SK-N-SH treated with all-trans-retinoic acid at 6 μM for 48 hours (cell line): ENCODE measurements around the gene BCO2.

Experiments used
- ATAC-seq: fragments of 200-7000 bp; cut with Tn5 transposase; 3 replicates; pipeline ENCODE4 v1.9.1; 2020; ENCODE audit warnings: mild to moderate bottlenecking, moderate library complexity
- ARNTL ChIP-seq: fragments of 450-650 bp; formaldehyde crosslinking; IDR thresholded peaks from 2 replicates; pipeline ENCODE4 v1.5.0; 2020; ENCODE audit warnings: low read depth, mild to moderate bottlenecking, moderate library complexity, borderline replicate concordance
- BACH2 ChIP-seq: fragments of 250-450 bp; sonication (Bioruptor Pico); IDR thresholded peaks from 2 replicates; pipeline ENCODE4 v1.9.0; 2021; ENCODE audit warnings: mild to moderate bottlenecking, borderline replicate concordance
- CSDC2 ChIP-seq: fragments of 250-450 bp; sonication (Bioruptor Pico); IDR thresholded peaks from 2 replicates; pipeline ENCODE4 v1.5.0; 2020; ENCODE audit warnings: mild to moderate bottlenecking, moderate library complexity
- ESRRG ChIP-seq: fragments of 250-450 bp; sonication (Bioruptor Pico); IDR thresholded peaks from 2 replicates; pipeline ENCODE4 v1.6.1; 2021; ENCODE audit warnings: mild to moderate bottlenecking
- ISL1 ChIP-seq: fragments of 250-450 bp; sonication (Bioruptor Pico); IDR thresholded peaks from 2 replicates; pipeline ENCODE4 v2.1.2; 2022; ENCODE audit warnings: mild to moderate bottlenecking, moderate library complexity
- OSR1 ChIP-seq: fragments of 250-450 bp; sonication (Bioruptor Pico); IDR thresholded peaks from 2 replicates; pipeline ENCODE4 v1.8.0; 2022; ENCODE audit warnings: moderate library complexity, mild to moderate bottlenecking, inconsistent platforms
- PPARA ChIP-seq: fragments of 250-450 bp; sonication (Bioruptor Pico); IDR thresholded peaks from 2 replicates; pipeline ENCODE4 v1.5.0; 2020; ENCODE audit warnings: mild to moderate bottlenecking, borderline replicate concordance
- RARB ChIP-seq: fragments of 250-450 bp; sonication (Bioruptor Pico); IDR thresholded peaks from 2 replicates; pipeline ENCODE4 v1.8.0; 2021; ENCODE audit warnings: mild to moderate bottlenecking, moderate library complexity
- SNAI2 ChIP-seq: fragments of 250-450 bp; sonication (Bioruptor Pico); IDR thresholded peaks from 2 replicates; pipeline ENCODE4 v1.5.0; 2020; ENCODE audit warnings: mild to moderate bottlenecking, moderate library complexity
- TCF4 ChIP-seq: fragments of 250-450 bp; sonication (Bioruptor Pico); IDR thresholded peaks from 2 replicates; pipeline ENCODE4 v1.8.0; 2021; ENCODE audit warnings: mild to moderate bottlenecking, moderate library complexity, borderline replicate concordance
- TOX ChIP-seq: fragments of 250-450 bp; sonication (Bioruptor Pico); IDR thresholded peaks from 2 replicates; pipeline ENCODE4 v1.8.0; 2021; ENCODE audit warnings: mild to moderate bottlenecking, moderate library complexity, borderline replicate concordance
- ZC3H10 ChIP-seq: fragments of 250-450 bp; sonication (Bioruptor Pico); IDR thresholded peaks from 2 replicates; pipeline ENCODE4 v1.5.1; 2021; ENCODE audit warnings: mild to moderate bottlenecking, moderate library complexity
- ZFP3 ChIP-seq: fragments of 250-450 bp; sonication (Bioruptor Pico); IDR thresholded peaks from 2 replicates; pipeline ENCODE4 v1.5.0; 2020; ENCODE audit warnings: mild to moderate bottlenecking, moderate library complexity
- ZFP30 ChIP-seq: fragments of 450-650 bp; formaldehyde crosslinking; IDR thresholded peaks from 2 replicates; pipeline ENCODE4 v1.5.0; 2022; ENCODE audit warnings: mild to moderate bottlenecking, moderate library complexity
- ZNF565 ChIP-seq: fragments of 450-650 bp; formaldehyde crosslinking; conservative IDR thresholded peaks from 2 replicates; pipeline ENCODE4 v1.5.0; 2020; ENCODE audit warnings: low read depth, mild to moderate bottlenecking, moderate library complexity
- ZNF70 ChIP-seq: fragments of 450-650 bp; formaldehyde crosslinking; IDR thresholded peaks from 2 replicates; pipeline ENCODE4 v1.5.0; 2020; ENCODE audit warnings: mild to moderate bottlenecking, moderate library complexity
- ZNF8 ChIP-seq: fragments of 450-650 bp; formaldehyde crosslinking; IDR thresholded peaks from 2 replicates; pipeline ENCODE4 v1.5.0; 2020; ENCODE audit warnings: mild to moderate bottlenecking, moderate library complexity
- TF ChIP-seq, protein P1 (sequence below): fragments of 250-450 bp; sonication (Bioruptor Pico); IDR thresholded peaks from 2 replicates; pipeline ENCODE4 v1.5.1; 2020; ENCODE audit warnings: low read depth, mild to moderate bottlenecking, moderate library complexity
- TF ChIP-seq, protein P2 (sequence below): fragments of 250-450 bp; sonication (Bioruptor Pico); IDR thresholded peaks from 2 replicates; pipeline ENCODE4 v1.5.1; 2021; ENCODE audit warnings: mild to moderate bottlenecking, moderate library complexity
- TF ChIP-seq, protein P3 (sequence below): fragments of 250-450 bp; sonication (Bioruptor Pico); IDR thresholded peaks from 2 replicates; pipeline ENCODE4 v1.8.0; 2020; ENCODE audit warnings: mild to moderate bottlenecking, moderate library complexity, borderline replicate concordance
- TF ChIP-seq, protein P4 (sequence below): fragments of 250-450 bp; sonication (Bioruptor Pico); IDR thresholded peaks from 2 replicates; pipeline ENCODE4 v1.5.0; 2020; ENCODE audit warnings: mild to moderate bottlenecking, moderate library complexity

The BCO2 gene

DNA sequence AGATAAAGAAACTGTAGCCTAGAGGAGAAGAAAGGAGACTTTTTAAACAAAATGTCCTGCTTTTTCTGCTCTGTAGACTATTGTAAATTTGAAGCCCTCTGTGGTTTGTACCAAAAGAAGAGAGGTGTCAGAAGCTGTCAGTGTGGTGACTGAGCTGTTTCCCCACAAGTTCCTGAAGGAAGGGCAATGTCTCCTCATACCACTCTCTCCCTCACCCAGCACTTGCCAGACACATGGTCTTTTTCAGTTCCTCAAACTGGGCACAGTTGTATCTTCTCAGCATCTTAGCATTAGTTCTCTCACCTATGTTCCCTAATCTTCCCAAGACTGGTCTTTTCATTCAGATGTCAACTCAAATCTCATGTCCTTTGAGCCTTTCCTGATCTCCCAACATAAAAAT lies 4.3 kb downstream of the BCO2 start:
- no peak for TF ChIP-seq TOX
- TF ChIP-seq, protein P1, sequence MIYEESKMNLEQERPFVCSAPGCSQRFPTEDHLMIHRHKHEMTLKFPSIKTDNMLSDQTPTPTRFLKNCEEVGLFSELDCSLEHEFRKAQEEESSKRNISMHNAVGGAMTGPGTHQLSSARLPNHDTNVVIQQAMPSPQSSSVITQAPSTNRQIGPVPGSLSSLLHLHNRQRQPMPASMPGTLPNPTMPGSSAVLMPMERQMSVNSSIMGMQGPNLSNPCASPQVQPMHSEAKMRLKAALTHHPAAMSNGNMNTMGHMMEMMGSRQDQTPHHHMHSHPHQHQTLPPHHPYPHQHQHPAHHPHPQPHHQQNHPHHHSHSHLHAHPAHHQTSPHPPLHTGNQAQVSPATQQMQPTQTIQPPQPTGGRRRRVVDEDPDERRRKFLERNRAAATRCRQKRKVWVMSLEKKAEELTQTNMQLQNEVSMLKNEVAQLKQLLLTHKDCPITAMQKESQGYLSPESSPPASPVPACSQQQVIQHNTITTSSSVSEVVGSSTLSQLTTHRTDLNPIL (CRISPR knock-in tag) = no peak
- no peak for ATAC-seq

DNA sequence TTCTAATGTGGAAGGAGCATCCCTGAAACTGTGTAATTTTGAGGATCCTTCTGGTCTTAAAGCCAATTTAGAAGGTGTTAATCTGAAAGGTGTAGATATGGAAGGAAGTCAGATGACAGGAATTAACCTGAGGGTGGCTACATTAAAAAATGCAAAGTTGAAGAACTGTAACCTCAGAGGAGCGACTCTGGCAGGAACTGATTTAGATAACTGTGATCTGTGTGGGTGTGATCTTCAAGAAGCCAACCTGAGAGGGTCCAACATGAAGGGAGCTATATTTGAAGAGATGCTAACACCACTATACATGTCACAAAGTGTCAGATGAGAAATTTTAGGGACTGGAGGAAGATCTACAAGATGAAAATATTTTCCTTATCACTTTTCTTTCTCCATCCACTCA lies 7.6 kb downstream of the BCO2 start:
- TF ChIP-seq BACH2 (CRISPR knock-in tag) = no peak
- TF ChIP-seq, protein P1 (CRISPR knock-in tag) = no peak
- no peak for TF ChIP-seq ZFP3
- TF ChIP-seq CSDC2 (CRISPR knock-in tag) = no peak
- TF ChIP-seq, protein P2, sequence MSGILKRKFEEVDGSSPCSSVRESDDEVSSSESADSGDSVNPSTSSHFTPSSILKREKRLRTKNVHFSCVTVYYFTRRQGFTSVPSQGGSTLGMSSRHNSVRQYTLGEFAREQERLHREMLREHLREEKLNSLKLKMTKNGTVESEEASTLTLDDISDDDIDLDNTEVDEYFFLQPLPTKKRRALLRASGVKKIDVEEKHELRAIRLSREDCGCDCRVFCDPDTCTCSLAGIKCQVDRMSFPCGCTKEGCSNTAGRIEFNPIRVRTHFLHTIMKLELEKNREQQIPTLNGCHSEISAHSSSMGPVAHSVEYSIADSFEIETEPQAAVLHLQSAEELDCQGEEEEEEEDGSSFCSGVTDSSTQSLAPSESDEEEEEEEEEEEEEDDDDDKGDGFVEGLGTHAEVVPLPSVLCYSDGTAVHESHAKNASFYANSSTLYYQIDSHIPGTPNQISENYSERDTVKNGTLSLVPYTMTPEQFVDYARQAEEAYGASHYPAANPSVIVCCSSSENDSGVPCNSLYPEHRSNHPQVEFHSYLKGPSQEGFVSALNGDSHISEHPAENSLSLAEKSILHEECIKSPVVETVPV = no peak
- no peak for TF ChIP-seq TOX
- TF ChIP-seq ZNF565 (CRISPR knock-in tag) = no peak
- TF ChIP-seq, protein P3, sequence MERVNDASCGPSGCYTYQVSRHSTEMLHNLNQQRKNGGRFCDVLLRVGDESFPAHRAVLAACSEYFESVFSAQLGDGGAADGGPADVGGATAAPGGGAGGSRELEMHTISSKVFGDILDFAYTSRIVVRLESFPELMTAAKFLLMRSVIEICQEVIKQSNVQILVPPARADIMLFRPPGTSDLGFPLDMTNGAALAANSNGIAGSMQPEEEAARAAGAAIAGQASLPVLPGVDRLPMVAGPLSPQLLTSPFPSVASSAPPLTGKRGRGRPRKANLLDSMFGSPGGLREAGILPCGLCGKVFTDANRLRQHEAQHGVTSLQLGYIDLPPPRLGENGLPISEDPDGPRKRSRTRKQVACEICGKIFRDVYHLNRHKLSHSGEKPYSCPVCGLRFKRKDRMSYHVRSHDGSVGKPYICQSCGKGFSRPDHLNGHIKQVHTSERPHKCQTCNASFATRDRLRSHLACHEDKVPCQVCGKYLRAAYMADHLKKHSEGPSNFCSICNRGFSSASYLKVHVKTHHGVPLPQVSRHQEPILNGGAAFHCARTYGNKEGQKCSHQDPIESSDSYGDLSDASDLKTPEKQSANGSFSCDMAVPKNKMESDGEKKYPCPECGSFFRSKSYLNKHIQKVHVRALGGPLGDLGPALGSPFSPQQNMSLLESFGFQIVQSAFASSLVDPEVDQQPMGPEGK = no peak
- TF ChIP-seq ZFP30 = no peak
- TF ChIP-seq OSR1 (CRISPR knock-in tag) = no peak
- no peak for TF ChIP-seq TCF4 (CRISPR knock-in tag)
- no peak for TF ChIP-seq ZNF8 (CRISPR knock-in tag)
- no peak for TF ChIP-seq ZC3H10 (CRISPR knock-in tag)
- no peak for TF ChIP-seq ARNTL (CRISPR knock-in tag)
- no peak for TF ChIP-seq SNAI2 (CRISPR knock-in tag)
- no peak for TF ChIP-seq RARB (CRISPR knock-in tag)
- no peak for TF ChIP-seq ESRRG (CRISPR knock-in tag)
- TF ChIP-seq ZNF70 (CRISPR knock-in tag) = no peak
- TF ChIP-seq, protein P4, sequence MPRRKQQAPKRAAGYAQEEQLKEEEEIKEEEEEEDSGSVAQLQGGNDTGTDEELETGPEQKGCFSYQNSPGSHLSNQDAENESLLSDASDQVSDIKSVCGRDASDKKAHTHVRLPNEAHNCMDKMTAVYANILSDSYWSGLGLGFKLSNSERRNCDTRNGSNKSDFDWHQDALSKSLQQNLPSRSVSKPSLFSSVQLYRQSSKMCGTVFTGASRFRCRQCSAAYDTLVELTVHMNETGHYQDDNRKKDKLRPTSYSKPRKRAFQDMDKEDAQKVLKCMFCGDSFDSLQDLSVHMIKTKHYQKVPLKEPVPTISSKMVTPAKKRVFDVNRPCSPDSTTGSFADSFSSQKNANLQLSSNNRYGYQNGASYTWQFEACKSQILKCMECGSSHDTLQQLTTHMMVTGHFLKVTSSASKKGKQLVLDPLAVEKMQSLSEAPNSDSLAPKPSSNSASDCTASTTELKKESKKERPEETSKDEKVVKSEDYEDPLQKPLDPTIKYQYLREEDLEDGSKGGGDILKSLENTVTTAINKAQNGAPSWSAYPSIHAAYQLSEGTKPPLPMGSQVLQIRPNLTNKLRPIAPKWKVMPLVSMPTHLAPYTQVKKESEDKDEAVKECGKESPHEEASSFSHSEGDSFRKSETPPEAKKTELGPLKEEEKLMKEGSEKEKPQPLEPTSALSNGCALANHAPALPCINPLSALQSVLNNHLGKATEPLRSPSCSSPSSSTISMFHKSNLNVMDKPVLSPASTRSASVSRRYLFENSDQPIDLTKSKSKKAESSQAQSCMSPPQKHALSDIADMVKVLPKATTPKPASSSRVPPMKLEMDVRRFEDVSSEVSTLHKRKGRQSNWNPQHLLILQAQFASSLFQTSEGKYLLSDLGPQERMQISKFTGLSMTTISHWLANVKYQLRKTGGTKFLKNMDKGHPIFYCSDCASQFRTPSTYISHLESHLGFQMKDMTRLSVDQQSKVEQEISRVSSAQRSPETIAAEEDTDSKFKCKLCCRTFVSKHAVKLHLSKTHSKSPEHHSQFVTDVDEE (CRISPR knock-in tag) = no peak
- no peak for TF ChIP-seq PPARA (CRISPR knock-in tag)
- TF ChIP-seq, all 23 proteins: peak for 0
- no peak for ATAC-seq

DNA sequence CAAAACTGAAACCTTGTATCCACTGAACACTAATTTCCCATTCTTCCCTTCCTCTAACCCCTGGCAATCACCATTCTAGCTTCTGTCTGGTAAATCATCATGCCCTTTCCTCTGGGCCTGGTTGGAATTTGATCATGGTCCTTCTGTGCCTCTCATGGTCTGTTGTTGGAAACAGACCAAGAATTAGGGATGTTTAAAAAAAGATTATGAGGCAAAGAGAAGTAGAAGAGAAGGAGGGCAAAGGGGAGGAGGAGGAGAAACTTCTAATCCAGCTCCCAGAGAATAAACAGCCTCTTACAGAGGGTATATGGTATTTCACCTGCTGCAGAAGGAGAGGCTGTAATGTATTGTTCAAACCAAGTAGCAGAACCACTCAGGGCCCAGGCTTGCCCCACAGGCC lies 10.6 kb downstream of the BCO2 start:
- ATAC-seq = no peak
- TF ChIP-seq, protein P4 (CRISPR knock-in tag) = no peak
- no peak for TF ChIP-seq TCF4 (CRISPR knock-in tag)
- no peak for TF ChIP-seq ZC3H10 (CRISPR knock-in tag)
- no peak for TF ChIP-seq ESRRG (CRISPR knock-in tag)
- TF ChIP-seq ARNTL (CRISPR knock-in tag) = no peak
- TF ChIP-seq PPARA (CRISPR knock-in tag) = no peak
- TF ChIP-seq BACH2 (CRISPR knock-in tag) = no peak
- TF ChIP-seq, protein P2 = no peak
- no peak for TF ChIP-seq RARB (CRISPR knock-in tag)
- no peak for TF ChIP-seq ZNF70 (CRISPR knock-in tag)
- no peak for TF ChIP-seq CSDC2 (CRISPR knock-in tag)
- TF ChIP-seq ISL1 = no peak
